SJCRH30 (cell line): ENCODE data around the gene FAM156A. TPM values are rescaled to one million over a fixed set of nuclear protein-coding genes. Genes with fewer than 3 reads are reported as not detected.
A peak's percentile ranks its signal among the peaks of the same experiment; 100 is the strongest.
"Not testable (repeated sequence)": the region's sequence is repeated elsewhere in the genome, so short reads cannot be mapped to it uniquely, and the experiment has no call there.

Experiments used
- DNase-seq, 2 experiments: peaks; one replicate each; pipeline ENCODE4 v3.0.0-alpha.2; 2015 to 2020
- H3K27ac ChIP-seq: fragments of 250-450 bp; sonication (Bioruptor Pico); 2 replicates; pipeline ENCODE4 v1.5.1; 2020; ENCODE audit warnings: mild to moderate bottlenecking, moderate library complexity
- H3K27me3 ChIP-seq: fragments of 250-450 bp; sonication (Bioruptor Pico); 2 replicates; pipeline ENCODE4 v1.5.1; 2020; ENCODE audit warnings: mild to moderate bottlenecking, moderate library complexity
- H3K36me3 ChIP-seq: fragments of 250-450 bp; sonication (Bioruptor Pico); 2 replicates; pipeline ENCODE4 v1.5.1; 2020; ENCODE audit warnings: mild to moderate bottlenecking, moderate library complexity
- H3K4me1 ChIP-seq: fragments of 250-450 bp; sonication (Bioruptor Pico); 2 replicates; pipeline ENCODE4 v1.5.1; 2020; ENCODE audit warnings: mild to moderate bottlenecking, moderate library complexity
- H3K4me3 ChIP-seq: fragments of 250-450 bp; sonication (Bioruptor Pico); 2 replicates; pipeline ENCODE4 v1.5.1; 2020; ENCODE audit warnings: mild to moderate bottlenecking, moderate library complexity
- H3K9me3 ChIP-seq: fragments of 250-450 bp; sonication (Bioruptor Pico); replicated peaks from 2 replicates; pipeline ENCODE4 v1.5.1; 2020; ENCODE audit warnings: mild to moderate bottlenecking, moderate library complexity
- total RNA-seq: library from RNA; depleted of rRNA; stranded (reverse); fragments of >200 nt; shearing (Covaris generic); gene quantifications from 2 replicates; pipeline ENCODE4 v1.2.3, GENCODE V29; 2014

The FAM156A gene
- total RNA-seq, 1 experiment from 2014 or later = 8.7 TPM

- Histone ChIP-seq H3K4me3 (peak overlapping the region; percentile 80), H3K36me3 (no peaks in the 10 kb centered on the region), H3K27me3 (no peaks in the 10 kb centered on the region), H3K27ac (peak overlapping the region; percentile 89), H3K4me1 (no peaks in the 10 kb centered on the region), H3K9me3 (no peaks in the 10 kb centered on the region)
- peak; percentile 87 to 89 for DNase-seq
Measured at GRCh38 chrX:52934704-52935469, 23.4 kb downstream of the FAM156A start.

GRCh38 chrX:52933976-52934703 is 24.2 kb downstream of the FAM156A start:
- no peaks in the 10 kb centered on the region for H3K27me3 ChIP-seq
- H3K4me3 ChIP-seq = peak overlapping the region; percentile 80
- H3K36me3 ChIP-seq = no peaks in the 10 kb centered on the region

GRCh38 chrX:52933213-52933612 is 25.1 kb downstream of the FAM156A start:
- Histone ChIP-seq H3K9me3 (no peaks in the 10 kb centered on the region), H3K36me3 (no peaks in the 10 kb centered on the region), H3K4me3 (no peak overlapping the region), H3K27me3 (no peaks in the 10 kb centered on the region), H3K4me1 (no peaks in the 10 kb centered on the region), H3K27ac (no peak overlapping the region)
- no peak for DNase-seq

More at GRCh38 chrX:52933976-52934703, 24.2 kb downstream of the FAM156A start:
- no peaks in the 10 kb centered on the region for H3K9me3 ChIP-seq
- peak in 1 of 2 experiments; percentile 17 for DNase-seq
- H3K27ac ChIP-seq = peak overlapping the region; percentile 89
- H3K4me1 ChIP-seq = no peaks in the 10 kb centered on the region

GRCh38 chrX:52930214-52930613 is 28.1 kb downstream of the FAM156A start:
- not testable (repeated sequence) for H3K9me3 ChIP-seq, H3K4me1 ChIP-seq, DNase-seq, H3K27me3 ChIP-seq, H3K27ac ChIP-seq, H3K4me3 ChIP-seq, H3K36me3 ChIP-seq

DNA sequence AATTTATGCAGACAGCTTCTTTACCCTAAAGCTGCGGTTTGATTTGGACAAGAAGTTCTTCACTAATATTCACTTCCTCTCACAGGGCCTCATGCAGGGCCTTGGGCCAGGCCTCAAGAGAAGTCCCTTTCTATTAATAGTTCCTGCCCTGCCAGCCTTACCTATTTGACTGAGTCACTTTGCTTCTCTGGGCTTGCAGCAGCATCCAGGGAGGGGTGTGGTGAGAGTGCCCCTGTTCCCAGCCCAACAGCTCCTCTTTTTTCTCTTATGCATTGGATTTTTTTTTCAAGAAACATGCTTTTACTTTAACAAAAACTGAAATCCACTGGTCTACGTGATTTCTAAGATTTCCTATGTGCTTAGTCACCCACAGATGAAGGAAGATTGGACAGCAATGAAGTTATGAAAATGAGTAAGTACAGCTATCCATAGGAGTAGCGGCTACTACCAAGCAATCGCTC is 34.5 kb downstream of the FAM156A start:
- Histone ChIP-seq H3K27ac (no peak overlapping the region), H3K9me3 (no peaks in the 10 kb centered on the region), H3K27me3 (no peaks in the 10 kb centered on the region), H3K4me3 (no peak overlapping the region), H3K36me3 (no peaks in the 10 kb centered on the region), H3K4me1 (no peaks in the 10 kb centered on the region)
- DNase-seq = peak in 1 of 2 experiments; percentile 1

DNA sequence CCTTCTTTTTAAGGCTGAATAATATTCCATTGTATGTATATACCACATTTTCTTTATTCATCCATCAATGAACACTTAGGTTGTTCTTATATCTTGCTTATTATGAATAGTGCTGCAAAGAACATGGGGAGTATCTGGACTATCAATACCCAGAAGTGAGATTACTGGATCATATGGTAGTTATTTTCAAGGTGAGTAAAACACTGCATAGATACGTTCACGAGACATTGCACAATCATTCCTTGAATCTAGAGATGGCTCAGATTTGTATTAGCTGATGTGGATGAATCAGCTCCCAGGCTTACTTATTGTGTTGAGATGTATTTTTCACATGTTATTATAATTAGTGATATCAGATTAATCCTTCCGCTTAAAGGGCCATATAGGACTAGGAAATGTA is 43.6 kb downstream of the FAM156A start:
- H3K27ac ChIP-seq, H3K4me1 ChIP-seq, H3K9me3 ChIP-seq, H3K36me3 ChIP-seq, DNase-seq, H3K27me3 ChIP-seq, H3K4me3 ChIP-seq: not testable (repeated sequence)

GRCh38 chrX:52913681-52914080 is 44.6 kb downstream of the FAM156A start:
- DNase-seq, H3K4me3 ChIP-seq, H3K27ac ChIP-seq, H3K36me3 ChIP-seq, H3K9me3 ChIP-seq, H3K4me1 ChIP-seq, H3K27me3 ChIP-seq: not testable (repeated sequence)

GRCh38 chrX:52909313-52909969 is 48.9 kb downstream of the FAM156A start:
- DNase-seq, H3K9me3 ChIP-seq: not testable (repeated sequence)

GRCh38 chrX:52907900-52908299 is 50.4 kb downstream of the FAM156A start:
- not testable (repeated sequence) for DNase-seq, H3K4me1 ChIP-seq, H3K9me3 ChIP-seq, H3K27ac ChIP-seq, H3K4me3 ChIP-seq, H3K36me3 ChIP-seq, H3K27me3 ChIP-seq

More at GRCh38 chrX:52909313-52909969, 48.9 kb downstream of the FAM156A start:
- H3K27ac ChIP-seq, H3K36me3 ChIP-seq, H3K4me1 ChIP-seq, H3K27me3 ChIP-seq, H3K4me3 ChIP-seq: not testable (repeated sequence)

GRCh38 chrX:52907137-52907536 is 51.2 kb downstream of the FAM156A start:
- H3K4me1 ChIP-seq, H3K36me3 ChIP-seq, H3K27ac ChIP-seq, H3K9me3 ChIP-seq, H3K27me3 ChIP-seq, H3K4me3 ChIP-seq, DNase-seq: not testable (repeated sequence)

GRCh38 chrX:52906072-52906471 is 52.2 kb downstream of the FAM156A start:
- H3K4me1 ChIP-seq, DNase-seq, H3K27ac ChIP-seq, H3K36me3 ChIP-seq, H3K27me3 ChIP-seq, H3K4me3 ChIP-seq, H3K9me3 ChIP-seq: not testable (repeated sequence)

DNA sequence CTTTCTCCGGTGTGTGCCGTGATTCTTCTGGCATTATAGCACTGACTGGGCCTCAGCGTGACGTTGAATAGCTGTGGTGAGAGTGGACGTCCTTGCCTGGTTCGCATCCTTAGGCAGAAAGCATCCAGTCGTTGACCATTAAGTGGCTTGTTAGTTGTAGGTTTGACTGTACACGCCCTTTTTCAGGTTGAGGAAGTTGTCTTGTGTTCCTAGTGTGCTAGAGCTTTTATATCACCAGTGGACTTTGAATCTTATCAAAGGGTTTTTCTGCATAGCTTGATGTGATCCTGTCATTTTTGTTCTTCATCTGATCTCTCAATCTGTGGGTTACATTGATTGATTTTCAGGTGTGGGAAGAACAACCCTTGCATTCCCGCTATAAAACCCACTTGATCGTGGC is 52.8 kb downstream of the FAM156A start:
- H3K27ac ChIP-seq = not testable (repeated sequence)

More for the DNA sequence above, 52.8 kb downstream of the FAM156A start:
- H3K36me3 ChIP-seq, DNase-seq, H3K27me3 ChIP-seq, H3K9me3 ChIP-seq, H3K4me3 ChIP-seq, H3K4me1 ChIP-seq: not testable (repeated sequence)
